CD8-positive, alpha-beta memory T cell (primary cell): ENCODE measurements around the gene CASZ1. TPM values are rescaled to one million over a fixed set of nuclear protein-coding genes. Genes with fewer than 3 reads are reported as not detected.

Experiments used
- CTCF ChIA-PET: fragments of 350-600 bp; sonication (Branson Sonifier 250); formaldehyde crosslinking; loops from one replicate; lab custom pipeline; 2021; ENCODE audit warnings: antibody characterized with exemption; lab: Charles Lee
- POLR2A ChIA-PET: fragments of 350-600 bp; sonication (Branson Sonifier 250); formaldehyde crosslinking; loops from one replicate; lab custom pipeline; 2021; ENCODE audit warnings: antibody characterized with exemption; lab: Charles Lee
- DNase-seq, 5 donors: peaks; one replicate each; pipeline versions ENCODE4 v3.0.0 to v3.0.0-alpha.2; 2020 to 2022; ENCODE audit warnings: mixed read lengths in 1 of 5
- H3K27ac ChIP-seq: one replicate; pipeline ENCODE4 v1.7.0; 2013; ENCODE audit warnings: low read depth, mild to moderate bottlenecking, low read length, moderate library complexity
- H3K27me3 ChIP-seq: 2 replicates; pipeline ENCODE4 v1.7.0; 2013; ENCODE audit warnings: low read length, mild to moderate bottlenecking; ENCODE audit not compliant: insufficient read depth, poor library complexity, severe bottlenecking
- H3K36me3 ChIP-seq: 2 replicates; pipeline ENCODE4 v1.7.0; 2013; ENCODE audit warnings: mild to moderate bottlenecking, low read length, moderate library complexity; ENCODE audit not compliant: insufficient read depth
- H3K4me1 ChIP-seq: 2 replicates; pipeline ENCODE4 v1.7.0; 2013; ENCODE audit warnings: mild to moderate bottlenecking, low read length, moderate library complexity; ENCODE audit not compliant: insufficient read depth
- H3K4me3 ChIP-seq: 2 replicates; pipeline ENCODE4 v1.7.0; 2013; ENCODE audit warnings: mild to moderate bottlenecking, low read length
- H3K9me3 ChIP-seq: 2 replicates; pipeline ENCODE4 v1.7.0; 2013; ENCODE audit warnings: mild to moderate bottlenecking, low read length
- H3K27ac Mint-ChIP-seq, 8 donors: one replicate each; pipeline ENCODE4 v1.8.0; 2020 to 2021; ENCODE audit warnings: mixed read lengths in 8 of 8, mild to moderate bottlenecking in 6 of 8, inconsistent platforms in 3 of 8, moderate library complexity in 3 of 8
- H3K27me3 Mint-ChIP-seq, 2 donors: one replicate each; pipeline ENCODE4 v1.8.0; 2020 to 2021; ENCODE audit warnings: mixed read lengths in 2 of 2, mild to moderate bottlenecking in 1 of 2, moderate library complexity in 1 of 2
- H3K36me3 Mint-ChIP-seq, 3 donors: one replicate each; pipeline ENCODE4 v1.8.0; 2020 to 2021; ENCODE audit warnings: mixed read lengths in 3 of 3, inconsistent platforms in 1 of 3, mild to moderate bottlenecking in 1 of 3
- H3K4me1 Mint-ChIP-seq, 3 donors: one replicate each; pipeline ENCODE4 v1.8.0; 2020 to 2021; ENCODE audit warnings: mixed read lengths in 3 of 3, inconsistent platforms in 1 of 3, mild to moderate bottlenecking in 1 of 3
- H3K4me3 Mint-ChIP-seq, 7 donors: one replicate each; pipeline ENCODE4 v1.8.0; 2020 to 2021; ENCODE audit warnings: mixed read lengths in 7 of 7, mild to moderate bottlenecking in 6 of 7, moderate library complexity in 4 of 7, inconsistent platforms in 2 of 7
- H3K9me3 Mint-ChIP-seq, 5 donors: one replicate each; pipeline ENCODE4 v1.8.0; 2020 to 2022; ENCODE audit warnings: mixed read lengths in 5 of 5, mild to moderate bottlenecking in 3 of 5, moderate library complexity in 2 of 5, inconsistent platforms in 1 of 5
- polyA plus RNA-seq: library from polyadenylated mRNA; unstranded; fragments of 300-500 nt; fragmentation: Illumina TruSeq; gene quantifications from one replicate; pipeline ENCODE4 v1.2.3, GENCODE V29; 2021
- total RNA-seq, 2 experiments: library from RNA; stranded (reverse); gene quantifications; one replicate each; pipeline ENCODE4 v1.2.3, GENCODE V29; 2021

The CASZ1 gene
- total and polyA plus RNA-seq, 3 experiments from 2014 or later: 2.2 to 10.5 (median 9.9) TPM

GRCh38 chr1:10812387-10812915 is 16.0 kb upstream of the CASZ1 start:
- no peaks in the 10 kb centered on the region for H3K9me3 ChIP-seq
- H3K4me3 ChIP-seq: no peak overlapping the region
- no peak overlapping the region for H3K27ac ChIP-seq
- no peak for DNase-seq
- H3K4me3 Mint-ChIP-seq: no peak overlapping the region
- ChIA-PET CTCF (no interaction called here), POLR2A (no interaction called here)
- no peaks in the 10 kb centered on the region for H3K4me1 Mint-ChIP-seq
- H3K27me3 ChIP-seq: no peaks in the 10 kb centered on the region
- no peaks in the 10 kb centered on the region for H3K36me3 Mint-ChIP-seq
- no peak overlapping the region for H3K27ac Mint-ChIP-seq
- no peaks in the 10 kb centered on the region for H3K4me1 ChIP-seq
- no peaks in the 10 kb centered on the region for H3K36me3 ChIP-seq
- H3K9me3 Mint-ChIP-seq: no peaks in the 10 kb centered on the region
- peaks cover 13 to 50% of the 10 kb centered on the region in 2 donors for H3K27me3 Mint-ChIP-seq

GRCh38 chr1:10808441-10808840 is 12.0 kb upstream of the CASZ1 start:
- H3K36me3 Mint-ChIP-seq: no peaks in the 10 kb centered on the region
- H3K9me3 ChIP-seq: no peaks in the 10 kb centered on the region
- peaks cover 5 to 8% (median 8%) of the 10 kb centered on the region in 3 donors for H3K4me1 Mint-ChIP-seq
- no peak overlapping the region for H3K4me3 Mint-ChIP-seq
- H3K27me3 ChIP-seq: peaks cover 3% of the 10 kb centered on the region
- H3K4me3 ChIP-seq: no peak overlapping the region
- no peak overlapping the region for H3K27ac ChIP-seq
- H3K4me1 ChIP-seq: no peaks in the 10 kb centered on the region
- H3K27me3 Mint-ChIP-seq: peaks cover 24 to 57% of the 10 kb centered on the region in 2 donors
- no peak for DNase-seq
- CTCF ChIA-PET: no interaction called here
- POLR2A ChIA-PET: no interaction called here
- H3K27ac Mint-ChIP-seq: no peak overlapping the region
- no peaks in the 10 kb centered on the region for H3K36me3 ChIP-seq
- no peaks in the 10 kb centered on the region for H3K9me3 Mint-ChIP-seq

- ChIA-PET CTCF (no interaction called here), POLR2A (no interaction called here)
- Histone ChIP-seq H3K27me3 (peaks cover 3% of the 10 kb centered on the region), H3K4me1 (no peaks in the 10 kb centered on the region), H3K36me3 (no peaks in the 10 kb centered on the region), H3K9me3 (no peaks in the 10 kb centered on the region), H3K27ac (no peak overlapping the region), H3K4me3 (no peak overlapping the region)
- H3K4me3 Mint-ChIP-seq: no peak overlapping the region
- H3K4me1 Mint-ChIP-seq: peaks cover 5 to 8% (median 8%) of the 10 kb centered on the region in 3 donors
- H3K27ac Mint-ChIP-seq: peak overlapping the region in 2 of 8 donors; percentile 28 to 36
- peaks cover 0 to 2% (median 0%) of the 10 kb centered on the region in 3 donors for H3K36me3 Mint-ChIP-seq
- no peak for DNase-seq
- H3K9me3 Mint-ChIP-seq: no peaks in the 10 kb centered on the region
- peaks cover 22 to 57% of the 10 kb centered on the region in 2 donors for H3K27me3 Mint-ChIP-seq
Observed at GRCh38 chr1:10806966-10807365, 10.5 kb upstream of the CASZ1 start.

- Mint-ChIP-seq H3K4me1 (peaks cover 5 to 8% (median 8%) of the 10 kb centered on the region in 3 donors), H3K9me3 (no peaks in the 10 kb centered on the region), H3K4me3 (peak overlapping the region in 3 of 7 donors; percentile 3 to 65 (median 27)), H3K27ac (peak overlapping the region in 1 of 8 donors; percentile 34), H3K36me3 (peaks cover 0 to 2% (median 0%) of the 10 kb centered on the region in 3 donors), H3K27me3 (peaks cover 29 to 54% of the 10 kb centered on the region in 2 donors)
- Histone ChIP-seq H3K36me3 (no peaks in the 10 kb centered on the region), H3K4me1 (no peaks in the 10 kb centered on the region), H3K27me3 (peaks cover 3% of the 10 kb centered on the region), H3K27ac (no peak overlapping the region), H3K4me3 (no peak overlapping the region), H3K9me3 (no peaks in the 10 kb centered on the region)
- DNase-seq: no peak
- ChIA-PET POLR2A (no interaction called here), CTCF (no interaction called here)
Observed at GRCh38 chr1:10803971-10804820, 7.8 kb upstream of the CASZ1 start.

GRCh38 chr1:10802944-10803715 is 6.7 kb upstream of the CASZ1 start:
- Histone ChIP-seq H3K4me3 (no peak overlapping the region), H3K36me3 (no peaks in the 10 kb centered on the region), H3K9me3 (no peaks in the 10 kb centered on the region), H3K4me1 (no peaks in the 10 kb centered on the region), H3K27me3 (peaks cover 3% of the 10 kb centered on the region), H3K27ac (no peak overlapping the region)
- Mint-ChIP-seq H3K9me3 (no peaks in the 10 kb centered on the region), H3K4me1 (peaks cover 5 to 8% (median 8%) of the 10 kb centered on the region in 3 donors), H3K4me3 (no peak overlapping the region), H3K36me3 (peaks cover 0 to 2% (median 0%) of the 10 kb centered on the region in 3 donors), H3K27ac (peak overlapping the region in 2 of 8 donors; percentile 35 to 60), H3K27me3 (peaks cover 34 to 53% of the 10 kb centered on the region in 2 donors)
- DNase-seq: no peak
- ChIA-PET CTCF (no interaction called here), POLR2A (no interaction called here)

- Histone ChIP-seq H3K9me3 (no peaks in the 10 kb centered on the region), H3K4me1 (no peaks in the 10 kb centered on the region), H3K27me3 (peaks cover 6% of the 10 kb centered on the region), H3K27ac (no peak overlapping the region), H3K4me3 (no peak overlapping the region), H3K36me3 (no peaks in the 10 kb centered on the region)
- Mint-ChIP-seq H3K4me3 (no peak overlapping the region), H3K4me1 (peaks cover 5 to 8% (median 8%) of the 10 kb centered on the region in 3 donors), H3K27ac (no peak overlapping the region), H3K9me3 (no peaks in the 10 kb centered on the region), H3K27me3 (peaks cover 41 to 52% of the 10 kb centered on the region in 2 donors), H3K36me3 (peaks cover 0 to 2% (median 0%) of the 10 kb centered on the region in 3 donors)
- ChIA-PET POLR2A (no interaction called here), CTCF (no interaction called here)
- no peak for DNase-seq
Observed at GRCh38 chr1:10800778-10801177, 4.3 kb upstream of the CASZ1 start.

- peaks cover 0 to 2% (median 0%) of the 10 kb centered on the region in 3 donors for H3K36me3 Mint-ChIP-seq
- ChIA-PET POLR2A (no interaction called here), CTCF (no interaction called here)
- no peaks in the 10 kb centered on the region for H3K4me1 ChIP-seq
- peaks cover 42 to 51% of the 10 kb centered on the region in 2 donors for H3K27me3 Mint-ChIP-seq
- no peak overlapping the region for H3K4me3 ChIP-seq
- H3K36me3 ChIP-seq: no peaks in the 10 kb centered on the region
- DNase-seq: no peak
- H3K27ac Mint-ChIP-seq: no peak overlapping the region
- peaks cover 5% of the 10 kb centered on the region for H3K27me3 ChIP-seq
- H3K27ac ChIP-seq: no peak overlapping the region
- H3K4me3 Mint-ChIP-seq: no peak overlapping the region
- no peaks in the 10 kb centered on the region for H3K9me3 ChIP-seq
- H3K4me1 Mint-ChIP-seq: peaks cover 8 to 13% (median 10%) of the 10 kb centered on the region in 3 donors
- H3K9me3 Mint-ChIP-seq: no peaks in the 10 kb centered on the region
Observed at GRCh38 chr1:10799726-10800125, 3.3 kb upstream of the CASZ1 start.
